Gastroesophageal sphincter (tissue), 3 donors: ENCODE results near the gene MT1B.

ENCODE experiments used
- CTCF ChIP-seq, 4 experiments: fragments of 200-600 bp in 2 of 4; fragments of 450-650 bp in 2 of 4; sonication (generic) in 1 of 4; IDR thresholded peaks; one replicate each; pipeline ENCODE4 v1.5.1; 2017 to 2019; ENCODE audit warnings: antibody characterized with exemption in 4 of 4, mild to moderate bottlenecking in 2 of 4, moderate library complexity in 2 of 4
- POLR2AphosphoS5 ChIP-seq: sonication (generic); formaldehyde crosslinking; IDR thresholded peaks from one replicate; pipeline ENCODE4 v1.6.1; 2017; ENCODE audit warnings: antibody characterized with exemption

- TF ChIP-seq CTCF (IDR thresholded peaks at IDR 0.05), result no peak
- no peak for TF ChIP-seq POLR2AphosphoS5
These were observed 48.5 kb downstream of the MT1B start for GRCh38 chr16:56700195-56700594.
